Activated T-helper 1 cell treated with anti-CD3 and anti-CD28 coated beads, Interleukin-2, amount 50 U/mL, for 16 hours (primary cell): ENCODE measurements around the gene BCHE.
"Not testable (repeated sequence)": the region's sequence is repeated elsewhere in the genome, so short reads cannot be mapped to it uniquely, and the experiment has no call there.

Experiments used
- DNase-seq, 2 donors: peaks; one replicate each; pipeline ENCODE4 v3.0.0-alpha.2; 2020; ENCODE audit warnings: low read depth in 1 of 2, low spot score in 1 of 2

Gene BCHE

GRCh38 chr3:165817160-165817709 lies 20.0 kb downstream of the BCHE start:
- no peak for DNase-seq

GRCh38 chr3:165816209-165816608 lies 21.0 kb downstream of the BCHE start:
- DNase-seq = no peak

DNA sequence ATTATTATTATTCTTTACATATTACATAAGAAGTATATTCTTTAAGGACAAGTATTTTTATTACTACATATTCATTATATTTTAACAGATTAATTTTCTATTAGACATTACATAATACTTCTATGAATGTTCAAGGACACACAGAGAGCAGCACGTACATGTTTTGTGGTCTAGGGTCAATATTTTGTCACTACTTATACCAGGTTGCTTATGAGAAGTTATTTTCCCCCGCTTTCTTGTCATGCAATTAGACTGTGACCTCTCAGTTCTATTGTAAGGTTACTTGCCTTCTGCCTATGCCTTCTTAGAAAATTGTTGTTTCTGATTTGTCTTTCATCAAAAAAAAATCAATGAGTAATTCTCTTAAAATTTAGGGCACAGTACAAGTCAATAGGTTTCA lies 21.5 kb downstream of the BCHE start:
- no peak for DNase-seq

- no peak for DNase-seq
Observed at GRCh38 chr3:165814380-165814779, 22.8 kb downstream of the BCHE start.

DNA sequence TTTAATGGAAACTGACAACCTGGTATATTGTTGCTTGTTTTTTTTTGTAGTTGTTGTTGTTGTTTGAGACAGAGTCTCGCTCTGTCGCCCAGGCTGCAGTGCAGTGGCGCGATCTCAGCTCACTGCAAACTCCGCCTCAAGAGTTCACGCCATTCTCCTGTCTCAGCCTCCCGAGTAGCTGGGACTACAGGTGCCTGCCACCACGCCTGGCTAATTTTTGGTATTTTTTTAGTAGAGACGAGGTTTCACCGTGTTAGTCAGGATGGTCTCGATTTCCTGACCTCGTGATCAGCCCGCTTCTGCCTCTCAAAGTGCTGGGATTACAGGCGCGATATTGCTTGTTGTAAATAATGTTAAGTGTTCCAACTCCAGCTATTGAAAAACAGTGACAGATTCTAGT lies 29.3 kb downstream of the BCHE start:
- DNase-seq = not testable (repeated sequence)

- DNase-seq = no peak
Observed at GRCh38 chr3:165805946-165806561, 31.2 kb downstream of the BCHE start.

- DNase-seq = no peak
Observed at GRCh38 chr3:165803471-165803870, 33.8 kb downstream of the BCHE start.

DNA sequence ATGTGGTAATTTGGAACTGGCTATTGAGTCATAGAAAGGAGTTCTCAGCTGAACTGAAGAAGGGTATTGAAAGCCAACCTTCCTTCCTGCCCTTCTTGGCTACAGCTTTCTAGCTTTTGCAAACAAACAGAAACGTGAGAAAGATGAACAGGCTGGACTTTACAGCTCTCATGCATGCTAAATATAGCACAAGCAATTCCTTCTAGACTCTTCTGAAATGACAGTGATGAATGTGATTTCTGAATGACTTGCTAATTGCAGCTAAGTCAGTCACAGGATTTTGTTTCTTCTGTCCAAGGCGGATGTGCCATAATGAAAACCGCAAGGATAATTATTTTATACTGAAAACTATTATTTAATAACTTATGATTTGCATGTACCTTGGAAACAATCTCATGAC lies 36.3 kb downstream of the BCHE start:
- DNase-seq = no peak

- no peak for DNase-seq
Observed at GRCh38 chr3:165799026-165799425, 38.2 kb downstream of the BCHE start.

DNA sequence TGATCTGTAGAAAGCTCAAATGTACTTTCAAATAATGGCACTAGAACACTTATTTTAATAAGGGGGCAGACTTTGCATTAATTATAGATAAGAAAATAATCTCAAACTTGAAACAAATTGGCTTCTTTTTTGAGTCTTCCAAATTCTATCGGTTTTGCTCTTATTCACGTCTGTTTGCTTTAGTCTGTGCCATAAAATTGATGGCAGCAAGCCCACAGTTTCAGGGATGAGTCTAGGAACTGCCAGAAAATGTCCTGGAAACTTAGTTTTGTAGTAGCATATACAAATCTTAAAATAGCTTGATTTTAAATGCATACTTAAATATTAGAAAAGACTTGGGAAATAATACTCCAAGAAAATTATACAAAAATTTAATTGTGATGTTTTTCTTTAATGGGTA lies 39.7 kb downstream of the BCHE start:
- DNase-seq = no peak

- DNase-seq = no peak
Observed at GRCh38 chr3:165796701-165797100, 40.5 kb downstream of the BCHE start.

- no peak for DNase-seq
Observed at GRCh38 chr3:165788531-165788930, 48.7 kb downstream of the BCHE start.

- no peak for DNase-seq
Observed at GRCh38 chr3:165786013-165786412, 51.2 kb downstream of the BCHE start.

DNA sequence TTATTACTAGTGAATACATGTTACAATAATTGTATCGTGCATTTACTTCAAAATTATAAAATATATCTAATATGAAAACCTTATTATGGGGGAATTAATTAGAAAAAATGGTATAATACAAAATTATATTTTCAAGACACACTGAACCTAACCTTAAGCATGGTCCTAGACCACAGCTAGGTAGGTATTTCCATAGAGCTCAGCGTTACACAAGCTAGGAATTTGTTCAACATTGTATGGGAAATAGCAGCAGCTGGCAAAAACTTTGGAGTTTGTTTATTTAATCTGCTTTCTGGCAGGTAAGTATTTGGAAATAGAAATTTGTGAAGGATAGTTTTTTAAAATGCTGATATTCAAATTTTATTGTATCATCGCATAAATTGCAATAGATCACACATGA lies 52.9 kb downstream of the BCHE start:
- no peak for DNase-seq

- DNase-seq = no peak
Observed at GRCh38 chr3:165783383-165783782, 53.8 kb downstream of the BCHE start.

GRCh38 chr3:165778891-165779290 lies 58.3 kb downstream of the BCHE start:
- DNase-seq = no peak

DNA sequence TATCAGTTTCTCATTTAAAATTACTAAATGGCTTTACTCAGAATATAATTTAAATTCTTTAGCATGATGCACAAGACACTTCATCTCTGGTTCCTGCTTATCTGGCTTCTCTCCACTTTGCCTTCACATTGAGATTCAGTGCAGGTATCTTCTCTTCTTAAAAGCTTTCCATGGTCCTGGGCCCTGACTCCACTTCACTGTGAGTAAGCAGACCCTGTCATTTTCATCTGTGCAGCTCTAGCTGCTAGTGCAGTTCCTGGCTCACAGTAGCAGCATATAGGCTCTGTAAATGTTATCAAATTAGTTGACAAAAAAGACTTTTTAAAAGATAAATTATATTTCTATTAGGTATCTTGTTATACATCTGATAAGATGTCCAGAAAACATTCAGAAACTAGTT lies 58.8 kb downstream of the BCHE start:
- DNase-seq = no peak

GRCh38 chr3:165775824-165776223 lies 61.4 kb downstream of the BCHE start:
- no peak for DNase-seq

- DNase-seq = no peak
Observed at GRCh38 chr3:165770781-165771180, 66.4 kb downstream of the BCHE start.

- no peak for DNase-seq
Observed at GRCh38 chr3:165768680-165769079, 68.5 kb downstream of the BCHE start.

- DNase-seq = no peak
Observed at GRCh38 chr3:165759041-165759440, 78.2 kb downstream of the BCHE start.

- DNase-seq = no peak
Observed at GRCh38 chr3:165755571-165755970, 81.7 kb downstream of the BCHE start.

DNA sequence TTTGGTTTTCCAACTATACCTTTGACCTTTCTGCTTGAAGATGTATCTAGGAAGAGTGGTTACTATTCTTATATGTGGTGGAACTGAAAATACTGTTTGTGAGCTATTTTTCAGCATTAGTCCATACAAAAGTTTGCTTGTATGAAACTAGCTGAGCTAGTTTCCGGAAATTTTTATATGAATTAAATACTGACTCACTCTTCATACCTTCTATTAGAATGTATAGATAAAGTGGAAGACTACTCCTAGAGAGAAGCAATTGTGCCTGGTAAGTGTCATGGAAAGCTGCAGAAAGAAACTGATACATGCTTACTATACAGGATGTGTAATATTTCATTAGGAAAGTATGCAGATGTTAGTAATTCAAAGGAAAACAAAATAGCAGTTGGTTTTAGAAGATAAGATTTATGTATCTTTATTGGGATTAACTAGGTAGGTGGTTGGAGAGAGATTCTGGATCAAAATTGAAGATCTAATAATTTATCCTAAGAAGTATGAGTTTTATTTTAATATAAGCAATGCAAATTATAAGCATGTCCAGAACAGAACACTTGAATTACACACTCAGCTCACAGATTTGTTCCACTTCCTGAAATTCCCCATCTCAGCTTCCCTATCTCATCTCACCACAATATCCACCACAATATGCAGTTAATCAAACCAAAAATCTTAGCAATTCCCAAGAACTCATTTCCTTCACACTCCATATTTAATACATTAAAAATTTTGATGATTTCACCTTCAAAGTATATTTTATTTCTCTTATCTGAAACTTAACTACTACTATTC lies 82.8 kb downstream of the BCHE start:
- DNase-seq = no peak
